HS-5 (cell line): Measurements from ENCODE around the gene CPLANE1.
"Not testable (repeated sequence)": the region's sequence is repeated elsewhere in the genome, so short reads cannot be mapped to it uniquely, and the experiment has no call there.

Experiments used
- DNase-seq: peaks from one replicate; pipeline ENCODE4 v3.0.0-alpha.2; 2012; ENCODE audit warnings: low read depth

Gene CPLANE1

GRCh38 chr5:37208883-37209797 lies 40.0 kb downstream of the CPLANE1 start:
- peak; percentile 16 for DNase-seq

GRCh38 chr5:37207802-37208201 lies 41.4 kb downstream of the CPLANE1 start:
- DNase-seq: no peak

- DNase-seq: no peak
Observed at GRCh38 chr5:37206736-37207135, 42.4 kb downstream of the CPLANE1 start.

- no peak for DNase-seq
Observed at GRCh38 chr5:37198842-37199241, 50.3 kb downstream of the CPLANE1 start.

- DNase-seq: no peak
Observed at GRCh38 chr5:37198061-37198460, 51.1 kb downstream of the CPLANE1 start.

- DNase-seq: no peak
Observed at GRCh38 chr5:37197340-37198050, 51.7 kb downstream of the CPLANE1 start.

GRCh38 chr5:37190592-37190991 lies 58.6 kb downstream of the CPLANE1 start:
- no peak for DNase-seq

- DNase-seq: no peak
Observed at GRCh38 chr5:37189355-37189754, 59.8 kb downstream of the CPLANE1 start.

- no peak for DNase-seq
Observed at GRCh38 chr5:37187465-37187977, 61.7 kb downstream of the CPLANE1 start.

- DNase-seq: no peak
Observed at GRCh38 chr5:37184748-37185364, 64.3 kb downstream of the CPLANE1 start.

- DNase-seq: no peak
Observed at GRCh38 chr5:37182667-37183066, 66.5 kb downstream of the CPLANE1 start.

GRCh38 chr5:37174928-37175327 lies 74.2 kb downstream of the CPLANE1 start:
- no peak for DNase-seq

GRCh38 chr5:37172957-37173356 lies 76.2 kb downstream of the CPLANE1 start:
- no peak for DNase-seq

- DNase-seq: no peak
Observed at GRCh38 chr5:37170856-37171255, 78.3 kb downstream of the CPLANE1 start.

GRCh38 chr5:37166197-37166596 lies 83.0 kb downstream of the CPLANE1 start:
- DNase-seq: no peak

- DNase-seq: no peak
Observed at GRCh38 chr5:37165761-37166160, 83.4 kb downstream of the CPLANE1 start.

GRCh38 chr5:37153661-37154060 lies 95.5 kb downstream of the CPLANE1 start:
- DNase-seq: no peak

- DNase-seq: no peak
Observed at GRCh38 chr5:37146896-37147295, 102.3 kb downstream of the CPLANE1 start.

- DNase-seq: no peak
Observed at GRCh38 chr5:37136694-37137093, 112.5 kb downstream of the CPLANE1 start.

- DNase-seq: not testable (repeated sequence)
Observed at GRCh38 chr5:37135312-37135711, 113.9 kb downstream of the CPLANE1 start.

GRCh38 chr5:37133939-37134338 lies 115.2 kb downstream of the CPLANE1 start:
- peak; percentile 16 for DNase-seq

GRCh38 chr5:37132646-37133045 lies 116.5 kb downstream of the CPLANE1 start:
- no peak for DNase-seq

GRCh38 chr5:37121465-37121864 lies 127.7 kb downstream of the CPLANE1 start:
- no peak for DNase-seq
